GM19372 (cell line): ENCODE results near the gene PEX16.
"Not testable (repeated sequence)": the region's sequence is repeated elsewhere in the genome, so short reads cannot be mapped to it uniquely, and the experiment has no call there.

Source experiments
- ATAC-seq: cut with Tn5 transposase; IDR thresholded peaks from one replicate; pipeline ENCODE4 v1.9.1; 2021; ENCODE audit warnings: mild to moderate bottlenecking, low read depth, moderate library complexity; ENCODE audit not compliant: unreplicated experiment

PEX16 gene

DNA sequence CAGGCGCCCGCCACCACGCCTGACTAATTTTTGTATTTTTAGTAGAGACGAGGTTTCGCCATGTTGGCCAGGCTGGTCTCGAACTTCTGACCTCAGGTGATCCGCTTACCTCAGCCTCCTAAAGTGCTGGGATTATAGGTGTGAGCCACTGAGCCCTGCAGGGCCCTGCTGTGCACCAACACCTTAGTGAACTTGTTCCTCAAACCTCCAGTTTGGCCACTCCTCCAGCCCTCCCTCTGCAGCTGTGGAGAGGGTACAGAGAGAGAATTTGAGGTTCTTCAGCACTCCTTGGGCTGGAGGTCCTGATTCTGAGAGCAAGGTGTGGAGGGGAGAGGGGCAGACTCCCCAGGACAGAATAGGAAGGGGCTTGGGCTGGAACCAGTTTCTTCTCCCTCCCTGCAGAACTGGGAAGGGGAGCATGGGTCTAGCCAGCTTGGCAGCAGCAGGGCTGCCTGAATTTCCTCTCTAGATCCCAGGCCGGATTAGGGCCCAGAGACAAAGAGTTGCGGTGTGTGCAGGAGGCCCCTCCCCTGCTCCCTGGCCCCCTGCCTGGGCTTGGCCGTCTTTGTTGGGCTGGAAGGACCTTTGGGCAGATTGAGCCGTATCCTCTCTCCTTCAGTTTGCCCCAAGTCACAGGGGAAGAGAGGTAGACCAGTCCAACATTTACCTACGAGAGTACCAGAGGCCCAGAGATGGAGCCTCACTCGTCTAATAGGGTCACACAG is 2.3 kb upstream of the PEX16 start:
- no peak for ATAC-seq

GRCh38 chr11:45918962-45919675 is 1.4 kb upstream of the PEX16 start:
- no peak for ATAC-seq

- peak; percentile 44 for ATAC-seq
Observed at GRCh38 chr11:45918331-45918941, 759 bp upstream of the PEX16 start.

DNA sequence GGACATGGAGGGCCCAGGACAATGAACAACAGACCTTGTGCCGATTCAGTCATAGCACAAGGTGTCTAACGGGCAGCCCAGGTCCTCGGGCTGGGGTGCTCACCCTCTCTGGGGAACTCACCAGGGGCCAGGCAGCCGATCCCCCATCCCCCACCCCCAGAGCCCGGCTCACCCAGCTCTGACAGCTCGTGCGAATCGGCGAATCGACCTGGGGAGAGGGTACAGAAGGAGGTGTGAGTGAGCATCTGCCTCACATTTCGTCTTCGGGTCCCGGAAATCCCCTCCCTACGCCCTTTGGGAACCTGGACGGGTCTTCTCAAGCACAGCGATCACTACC is 423 bp downstream of the PEX16 start:
- no peak for ATAC-seq

GRCh38 chr11:45915446-45915845 is 2.2 kb downstream of the PEX16 start:
- no peak for ATAC-seq

DNA sequence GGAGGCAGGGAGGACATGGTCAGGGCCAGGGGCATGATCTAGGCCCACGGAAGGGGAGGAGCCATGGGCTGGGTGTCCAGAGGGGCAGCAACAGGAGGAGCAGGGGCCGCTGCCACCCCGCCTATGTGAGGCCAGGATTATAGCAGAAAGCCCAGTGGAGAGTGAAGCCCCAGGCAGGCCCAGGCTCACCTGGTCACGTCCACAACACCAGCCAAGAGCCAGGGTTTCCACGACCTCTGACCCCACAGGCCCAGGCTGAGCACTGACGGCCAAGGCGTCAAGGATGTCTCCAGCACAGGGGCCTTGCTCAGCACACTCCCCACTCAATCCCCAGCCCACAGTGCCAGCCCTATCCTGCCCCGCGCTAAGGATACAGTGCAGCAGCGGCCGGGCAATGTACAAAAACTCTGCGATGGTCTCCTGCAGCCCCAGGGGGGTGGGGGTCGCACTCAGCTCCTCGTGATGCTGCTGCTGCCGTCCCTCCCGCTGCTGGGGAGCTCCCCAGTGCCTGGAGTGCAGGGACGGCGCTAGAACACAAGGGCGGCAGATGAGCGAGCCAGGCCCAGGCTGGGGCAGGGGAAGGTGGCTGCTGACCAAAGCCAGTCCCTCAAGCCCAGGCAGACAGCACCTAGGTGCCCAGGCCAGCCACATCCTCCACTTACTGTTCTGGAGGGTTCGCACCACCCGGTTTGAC is 3.6 kb downstream of the PEX16 start:
- ATAC-seq, result no peak

- no peak for ATAC-seq
Observed at GRCh38 chr11:45913514-45913913, 4.2 kb downstream of the PEX16 start.

GRCh38 chr11:45910623-45911022 is 7.1 kb downstream of the PEX16 start:
- ATAC-seq, result no peak

DNA sequence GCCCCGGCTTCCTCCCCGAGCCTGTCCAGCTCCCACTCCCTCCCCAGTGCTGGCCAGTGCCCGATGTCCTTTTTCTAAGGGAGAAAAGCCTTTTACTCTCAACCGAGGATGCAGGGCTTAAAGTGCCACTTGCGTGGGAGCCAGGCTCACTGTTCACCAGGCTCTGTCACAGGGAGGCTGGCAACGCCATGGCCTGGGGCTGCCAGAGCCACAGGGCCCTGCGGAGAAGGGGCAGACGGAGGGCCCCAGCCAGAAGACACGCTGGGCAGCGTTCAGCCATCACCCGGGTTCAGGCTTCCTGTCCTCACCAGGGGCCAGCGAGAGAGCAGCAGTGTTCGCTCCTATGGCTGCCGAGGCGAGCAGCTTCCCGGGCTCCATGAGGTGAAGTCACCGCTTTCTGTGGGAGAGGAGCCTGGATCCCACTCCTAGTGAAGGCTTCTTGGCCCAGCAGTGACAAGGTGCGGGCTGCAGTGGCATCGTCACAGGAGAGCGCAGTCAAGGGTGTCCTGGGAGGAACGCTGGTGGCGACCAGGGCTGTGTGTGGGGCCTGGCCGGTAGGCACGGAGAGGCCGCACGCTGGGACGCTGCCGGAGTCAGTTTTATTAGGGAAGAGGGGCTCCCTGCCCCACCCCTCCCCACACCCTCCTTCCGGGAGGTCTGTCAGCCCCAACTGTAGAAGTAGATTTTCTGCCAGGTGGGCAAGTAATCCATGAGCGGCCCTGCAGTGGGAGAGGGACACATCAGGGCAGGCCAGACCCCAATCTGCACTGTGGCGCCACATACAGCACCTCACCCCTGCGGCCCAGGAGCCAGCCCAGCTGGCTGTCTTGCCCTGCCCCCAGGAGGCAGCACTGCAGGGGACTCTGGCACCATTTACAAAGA is 7.8 kb downstream of the PEX16 start:
- no peak for ATAC-seq

DNA sequence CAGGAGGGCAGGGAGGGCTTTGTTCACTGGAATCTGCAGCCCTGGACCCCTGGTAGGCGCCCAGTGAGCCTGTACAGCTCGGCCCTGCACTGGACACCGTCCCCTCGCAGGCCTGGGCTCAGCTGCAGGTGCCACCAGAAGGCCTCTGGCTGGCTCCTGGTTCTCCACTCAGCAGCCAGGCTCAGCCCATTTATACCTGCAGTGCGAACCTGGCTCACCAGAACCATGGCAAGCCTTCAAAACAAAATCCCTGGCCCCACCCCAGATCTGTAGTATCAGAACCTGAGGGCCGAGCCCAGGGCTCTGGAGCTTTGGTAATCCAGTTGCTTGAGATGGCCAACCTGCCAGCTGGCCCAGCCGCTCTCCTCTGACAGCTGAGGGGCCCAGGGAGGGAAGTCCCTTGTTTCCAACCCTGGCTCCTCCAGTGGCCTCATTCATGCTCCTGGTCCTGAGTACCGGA is 9.7 kb downstream of the PEX16 start:
- ATAC-seq, result no peak

GRCh38 chr11:45906965-45907611 is 10.6 kb downstream of the PEX16 start, which contains the start of gene FREY1:
Gene FREY1, minus strand, starts transcription at chr11:45907271. Its CDS starts 26 bp downstream, at chr11:45907245.
- no peak for ATAC-seq

DNA sequence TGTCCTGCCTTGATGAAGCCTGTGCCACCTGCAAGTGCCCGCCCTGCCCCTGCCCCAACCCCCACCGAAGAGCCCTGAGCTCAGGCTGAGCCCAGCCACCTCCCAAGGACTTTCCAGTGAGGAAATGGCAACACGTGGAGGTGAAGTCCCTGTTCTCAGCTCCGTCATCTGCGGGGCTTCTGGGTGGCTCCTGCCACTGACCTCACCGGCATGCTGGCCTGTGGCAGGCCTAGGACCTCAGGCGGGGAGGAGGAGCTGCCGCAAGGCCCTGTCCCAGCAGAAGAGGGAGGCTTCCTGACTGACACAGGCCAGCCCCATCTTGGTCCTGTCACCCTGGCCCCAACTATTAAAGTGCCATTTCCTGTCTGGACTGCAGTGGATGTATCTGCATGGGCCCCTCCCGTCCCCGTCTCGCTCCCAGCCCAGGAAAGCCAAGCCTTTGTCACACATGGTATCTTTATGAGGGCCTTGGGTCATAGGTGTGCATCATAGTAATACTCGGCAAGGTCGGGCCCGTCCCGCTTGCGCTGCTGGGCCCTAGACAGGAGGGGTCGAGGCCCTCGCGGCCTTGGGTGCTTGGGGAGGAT is 11.5 kb downstream of the PEX16 start:
- ATAC-seq, result no peak

- ATAC-seq, result not testable (repeated sequence)
Observed at GRCh38 chr11:45905576-45905975, 12.1 kb downstream of the PEX16 start.

DNA sequence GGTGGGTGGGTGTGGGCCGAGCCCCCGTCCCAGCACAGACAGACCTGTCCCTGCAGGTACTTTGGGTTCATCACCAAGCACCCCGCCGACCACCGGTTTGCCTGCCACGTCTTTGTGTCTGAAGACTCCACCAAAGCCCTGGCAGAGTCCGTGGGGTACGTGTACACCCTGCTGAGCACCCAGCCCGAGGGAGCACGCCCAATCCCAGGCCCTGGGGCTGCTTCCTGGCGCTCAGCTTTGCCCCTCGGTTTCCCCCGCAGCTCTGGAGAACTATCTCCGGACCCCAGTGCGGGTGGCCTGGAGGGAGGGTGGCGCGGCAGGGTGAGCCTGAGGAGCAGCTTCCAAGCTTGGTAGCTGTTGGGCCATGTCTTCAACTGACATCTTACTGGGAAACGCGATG is 12.6 kb downstream of the PEX16 start:
- no peak for ATAC-seq

GRCh38 chr11:45904309-45904915 is 13.3 kb downstream of the PEX16 start:
- no peak for ATAC-seq

DNA sequence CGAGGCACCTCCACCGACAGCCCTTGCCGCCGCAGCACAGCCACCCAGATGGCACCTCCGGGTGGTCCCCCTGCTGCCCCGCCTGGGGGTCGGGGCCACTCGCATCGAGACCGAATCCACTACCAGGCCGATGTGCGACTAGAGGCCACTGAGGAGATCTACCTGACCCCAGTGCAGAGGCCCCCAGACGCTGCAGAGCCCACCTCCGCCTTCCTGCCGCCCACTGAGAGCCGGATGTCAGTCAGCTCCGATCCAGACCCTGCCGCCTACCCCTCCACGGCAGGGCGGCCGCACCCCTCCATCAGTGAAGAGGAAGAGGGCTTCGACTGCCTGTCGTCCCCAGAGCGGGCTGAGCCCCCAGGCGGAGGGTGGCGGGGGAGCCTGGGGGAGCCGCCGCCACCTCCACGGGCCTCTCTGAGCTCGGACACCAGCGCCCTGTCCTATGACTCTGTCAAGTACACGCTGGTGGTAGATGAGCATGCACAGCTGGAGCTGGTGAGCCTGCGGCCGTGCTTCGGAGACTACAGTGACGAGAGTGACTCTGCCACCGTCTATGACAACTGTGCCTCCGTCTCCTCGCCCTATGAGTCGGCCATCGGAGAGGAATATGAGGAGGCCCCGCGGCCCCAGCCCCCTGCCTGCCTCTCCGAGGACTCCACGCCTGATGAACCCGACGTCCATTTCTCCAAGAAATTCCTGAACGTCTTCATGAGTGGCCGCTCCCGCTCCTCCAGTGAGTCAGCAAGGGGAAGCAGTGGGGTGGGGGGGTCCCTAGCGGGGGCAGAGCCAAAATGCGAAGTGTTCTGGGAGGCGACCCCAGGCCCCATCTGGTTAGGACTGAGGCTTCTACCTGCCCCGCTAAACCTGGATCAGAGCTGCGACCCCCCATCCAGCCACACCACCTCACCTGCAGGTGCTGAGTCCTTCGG is 15.0 kb downstream of the PEX16 start:
- no peak for ATAC-seq

- ATAC-seq, result no peak
Observed at GRCh38 chr11:45901626-45902025, 16.1 kb downstream of the PEX16 start.
